SK-N-SH treated with all-trans-retinoic acid at 6 μM for 48 hours (cell line): ENCODE data around the gene KIF26A.

Source experiments
- ATAC-seq: fragments of 200-7000 bp; cut with Tn5 transposase; 3 replicates; pipeline ENCODE4 v1.9.1; 2020; ENCODE audit warnings: mild to moderate bottlenecking, moderate library complexity
- ARNTL ChIP-seq: fragments of 450-650 bp; formaldehyde crosslinking; IDR thresholded peaks from 2 replicates; pipeline ENCODE4 v1.5.0; 2020; ENCODE audit warnings: low read depth, mild to moderate bottlenecking, moderate library complexity, borderline replicate concordance
- BACH2 ChIP-seq: fragments of 250-450 bp; sonication (Bioruptor Pico); IDR thresholded peaks from 2 replicates; pipeline ENCODE4 v1.9.0; 2021; ENCODE audit warnings: mild to moderate bottlenecking, borderline replicate concordance
- CSDC2 ChIP-seq: fragments of 250-450 bp; sonication (Bioruptor Pico); IDR thresholded peaks from 2 replicates; pipeline ENCODE4 v1.5.0; 2020; ENCODE audit warnings: mild to moderate bottlenecking, moderate library complexity
- ESRRG ChIP-seq: fragments of 250-450 bp; sonication (Bioruptor Pico); IDR thresholded peaks from 2 replicates; pipeline ENCODE4 v1.6.1; 2021; ENCODE audit warnings: mild to moderate bottlenecking
- ISL1 ChIP-seq: fragments of 250-450 bp; sonication (Bioruptor Pico); IDR thresholded peaks from 2 replicates; pipeline ENCODE4 v2.1.2; 2022; ENCODE audit warnings: mild to moderate bottlenecking, moderate library complexity
- OSR1 ChIP-seq: fragments of 250-450 bp; sonication (Bioruptor Pico); IDR thresholded peaks from 2 replicates; pipeline ENCODE4 v1.8.0; 2022; ENCODE audit warnings: moderate library complexity, mild to moderate bottlenecking, inconsistent platforms
- RARB ChIP-seq: fragments of 250-450 bp; sonication (Bioruptor Pico); IDR thresholded peaks from 2 replicates; pipeline ENCODE4 v1.8.0; 2021; ENCODE audit warnings: mild to moderate bottlenecking, moderate library complexity
- TCF4 ChIP-seq: fragments of 250-450 bp; sonication (Bioruptor Pico); IDR thresholded peaks from 2 replicates; pipeline ENCODE4 v1.8.0; 2021; ENCODE audit warnings: mild to moderate bottlenecking, moderate library complexity, borderline replicate concordance
- TOX ChIP-seq: fragments of 250-450 bp; sonication (Bioruptor Pico); IDR thresholded peaks from 2 replicates; pipeline ENCODE4 v1.8.0; 2021; ENCODE audit warnings: mild to moderate bottlenecking, moderate library complexity, borderline replicate concordance
- ZC3H10 ChIP-seq: fragments of 250-450 bp; sonication (Bioruptor Pico); IDR thresholded peaks from 2 replicates; pipeline ENCODE4 v1.5.1; 2021; ENCODE audit warnings: mild to moderate bottlenecking, moderate library complexity
- ZFP3 ChIP-seq: fragments of 250-450 bp; sonication (Bioruptor Pico); IDR thresholded peaks from 2 replicates; pipeline ENCODE4 v1.5.0; 2020; ENCODE audit warnings: mild to moderate bottlenecking, moderate library complexity
- ZFP30 ChIP-seq: fragments of 450-650 bp; formaldehyde crosslinking; IDR thresholded peaks from 2 replicates; pipeline ENCODE4 v1.5.0; 2022; ENCODE audit warnings: mild to moderate bottlenecking, moderate library complexity
- ZNF565 ChIP-seq: fragments of 450-650 bp; formaldehyde crosslinking; conservative IDR thresholded peaks from 2 replicates; pipeline ENCODE4 v1.5.0; 2020; ENCODE audit warnings: low read depth, mild to moderate bottlenecking, moderate library complexity
- ZNF8 ChIP-seq: fragments of 450-650 bp; formaldehyde crosslinking; IDR thresholded peaks from 2 replicates; pipeline ENCODE4 v1.5.0; 2020; ENCODE audit warnings: mild to moderate bottlenecking, moderate library complexity
- TF ChIP-seq, protein P1 (sequence below): fragments of 250-450 bp; sonication (Bioruptor Pico); IDR thresholded peaks from 2 replicates; pipeline ENCODE4 v1.5.1; 2021; ENCODE audit warnings: mild to moderate bottlenecking, moderate library complexity
- TF ChIP-seq, protein P2 (sequence below): fragments of 250-450 bp; sonication (Bioruptor Pico); IDR thresholded peaks from 2 replicates; pipeline ENCODE4 v1.8.0; 2020; ENCODE audit warnings: mild to moderate bottlenecking, moderate library complexity, borderline replicate concordance
- TF ChIP-seq, protein P3 (sequence below): fragments of 250-450 bp; sonication (Bioruptor Pico); IDR thresholded peaks from 2 replicates; pipeline ENCODE4 v1.5.1; 2020; ENCODE audit warnings: low read depth, mild to moderate bottlenecking, moderate library complexity
- TF ChIP-seq, protein P4 (sequence below): fragments of 250-450 bp; sonication (Bioruptor Pico); IDR thresholded peaks from 2 replicates; pipeline ENCODE4 v1.8.0; 2021; ENCODE audit warnings: low read depth, mild to moderate bottlenecking, moderate library complexity, borderline replicate concordance
- TF ChIP-seq, protein P5 (sequence below): fragments of 250-450 bp; sonication (Bioruptor Pico); IDR thresholded peaks from 2 replicates; pipeline ENCODE4 v1.5.0; 2020; ENCODE audit warnings: mild to moderate bottlenecking, moderate library complexity

KIF26A gene

DNA sequence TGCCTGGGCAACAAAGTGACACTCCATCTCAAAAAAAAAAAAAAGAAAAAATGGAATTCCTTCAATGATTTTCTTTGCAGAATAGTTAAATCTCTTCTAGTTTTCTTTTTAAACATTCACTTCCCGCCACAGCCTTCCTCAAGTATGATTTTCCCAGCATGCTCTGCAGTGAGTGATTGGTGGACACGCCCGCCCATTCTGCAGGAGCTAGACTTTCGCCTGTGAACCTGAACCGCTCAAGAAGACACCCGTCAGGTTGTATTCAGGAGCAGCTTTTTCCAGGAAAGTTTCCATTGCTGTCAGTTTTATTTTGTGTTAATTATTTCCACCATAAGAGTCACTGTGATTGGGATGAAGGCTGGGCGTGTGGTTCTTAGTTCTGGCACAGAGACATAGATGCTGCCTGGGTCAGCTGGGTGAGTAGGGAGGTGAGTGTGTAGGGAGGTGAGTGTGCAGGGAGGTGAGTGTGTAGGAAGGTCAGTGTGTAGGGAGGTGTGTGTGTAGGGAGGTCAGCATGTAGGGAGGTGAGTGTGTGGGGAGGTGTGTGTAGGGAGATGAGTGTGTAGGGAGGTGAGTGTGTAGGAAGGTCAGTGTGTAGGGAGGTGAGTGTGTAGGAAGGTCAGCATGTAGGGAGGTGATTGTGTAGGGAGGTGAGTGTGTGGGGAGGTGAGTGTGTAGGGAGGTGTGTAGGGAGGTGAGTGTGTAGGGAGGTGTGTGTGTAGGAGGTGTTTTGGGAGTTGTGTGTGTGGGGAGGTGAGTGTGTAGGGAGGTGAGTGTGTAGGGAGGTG, 76.2 kb downstream of the KIF26A start:
- ATAC-seq = no peak
- TF ChIP-seq ZC3H10 (CRISPR knock-in tag) (no peak), TCF4 (CRISPR knock-in tag) (no peak), OSR1 (no peak), CSDC2 (CRISPR knock-in tag) (no peak), ZNF565 (no peak), ZNF8 (no peak), TOX (CRISPR knock-in tag) (no peak), ISL1 (CRISPR knock-in tag) (no peak), RARB (CRISPR knock-in tag) (no peak), ZFP3 (CRISPR knock-in tag) (no peak), ESRRG (CRISPR knock-in tag) (no peak), ARNTL (no peak), BACH2 (no peak), ZFP30 (CRISPR knock-in tag) (no peak)
- TF ChIP-seq, protein P1, sequence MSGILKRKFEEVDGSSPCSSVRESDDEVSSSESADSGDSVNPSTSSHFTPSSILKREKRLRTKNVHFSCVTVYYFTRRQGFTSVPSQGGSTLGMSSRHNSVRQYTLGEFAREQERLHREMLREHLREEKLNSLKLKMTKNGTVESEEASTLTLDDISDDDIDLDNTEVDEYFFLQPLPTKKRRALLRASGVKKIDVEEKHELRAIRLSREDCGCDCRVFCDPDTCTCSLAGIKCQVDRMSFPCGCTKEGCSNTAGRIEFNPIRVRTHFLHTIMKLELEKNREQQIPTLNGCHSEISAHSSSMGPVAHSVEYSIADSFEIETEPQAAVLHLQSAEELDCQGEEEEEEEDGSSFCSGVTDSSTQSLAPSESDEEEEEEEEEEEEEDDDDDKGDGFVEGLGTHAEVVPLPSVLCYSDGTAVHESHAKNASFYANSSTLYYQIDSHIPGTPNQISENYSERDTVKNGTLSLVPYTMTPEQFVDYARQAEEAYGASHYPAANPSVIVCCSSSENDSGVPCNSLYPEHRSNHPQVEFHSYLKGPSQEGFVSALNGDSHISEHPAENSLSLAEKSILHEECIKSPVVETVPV (CRISPR knock-in tag) = no peak
- TF ChIP-seq, protein P2, sequence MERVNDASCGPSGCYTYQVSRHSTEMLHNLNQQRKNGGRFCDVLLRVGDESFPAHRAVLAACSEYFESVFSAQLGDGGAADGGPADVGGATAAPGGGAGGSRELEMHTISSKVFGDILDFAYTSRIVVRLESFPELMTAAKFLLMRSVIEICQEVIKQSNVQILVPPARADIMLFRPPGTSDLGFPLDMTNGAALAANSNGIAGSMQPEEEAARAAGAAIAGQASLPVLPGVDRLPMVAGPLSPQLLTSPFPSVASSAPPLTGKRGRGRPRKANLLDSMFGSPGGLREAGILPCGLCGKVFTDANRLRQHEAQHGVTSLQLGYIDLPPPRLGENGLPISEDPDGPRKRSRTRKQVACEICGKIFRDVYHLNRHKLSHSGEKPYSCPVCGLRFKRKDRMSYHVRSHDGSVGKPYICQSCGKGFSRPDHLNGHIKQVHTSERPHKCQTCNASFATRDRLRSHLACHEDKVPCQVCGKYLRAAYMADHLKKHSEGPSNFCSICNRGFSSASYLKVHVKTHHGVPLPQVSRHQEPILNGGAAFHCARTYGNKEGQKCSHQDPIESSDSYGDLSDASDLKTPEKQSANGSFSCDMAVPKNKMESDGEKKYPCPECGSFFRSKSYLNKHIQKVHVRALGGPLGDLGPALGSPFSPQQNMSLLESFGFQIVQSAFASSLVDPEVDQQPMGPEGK (CRISPR knock-in tag) = no peak
- TF ChIP-seq, protein P3, sequence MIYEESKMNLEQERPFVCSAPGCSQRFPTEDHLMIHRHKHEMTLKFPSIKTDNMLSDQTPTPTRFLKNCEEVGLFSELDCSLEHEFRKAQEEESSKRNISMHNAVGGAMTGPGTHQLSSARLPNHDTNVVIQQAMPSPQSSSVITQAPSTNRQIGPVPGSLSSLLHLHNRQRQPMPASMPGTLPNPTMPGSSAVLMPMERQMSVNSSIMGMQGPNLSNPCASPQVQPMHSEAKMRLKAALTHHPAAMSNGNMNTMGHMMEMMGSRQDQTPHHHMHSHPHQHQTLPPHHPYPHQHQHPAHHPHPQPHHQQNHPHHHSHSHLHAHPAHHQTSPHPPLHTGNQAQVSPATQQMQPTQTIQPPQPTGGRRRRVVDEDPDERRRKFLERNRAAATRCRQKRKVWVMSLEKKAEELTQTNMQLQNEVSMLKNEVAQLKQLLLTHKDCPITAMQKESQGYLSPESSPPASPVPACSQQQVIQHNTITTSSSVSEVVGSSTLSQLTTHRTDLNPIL = no peak
- TF ChIP-seq, protein P4, sequence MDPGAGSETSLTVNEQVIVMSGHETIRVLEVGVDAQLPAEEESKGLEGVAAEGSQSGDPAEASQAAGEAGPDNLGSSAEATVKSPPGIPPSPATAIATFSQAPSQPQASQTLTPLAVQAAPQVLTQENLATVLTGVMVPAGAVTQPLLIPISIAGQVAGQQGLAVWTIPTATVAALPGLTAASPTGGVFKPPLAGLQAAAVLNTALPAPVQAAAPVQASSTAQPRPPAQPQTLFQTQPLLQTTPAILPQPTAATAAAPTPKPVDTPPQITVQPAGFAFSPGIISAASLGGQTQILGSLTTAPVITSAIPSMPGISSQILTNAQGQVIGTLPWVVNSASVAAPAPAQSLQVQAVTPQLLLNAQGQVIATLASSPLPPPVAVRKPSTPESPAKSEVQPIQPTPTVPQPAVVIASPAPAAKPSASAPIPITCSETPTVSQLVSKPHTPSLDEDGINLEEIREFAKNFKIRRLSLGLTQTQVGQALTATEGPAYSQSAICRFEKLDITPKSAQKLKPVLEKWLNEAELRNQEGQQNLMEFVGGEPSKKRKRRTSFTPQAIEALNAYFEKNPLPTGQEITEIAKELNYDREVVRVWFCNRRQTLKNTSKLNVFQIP (CRISPR knock-in tag) = no peak
- TF ChIP-seq, protein P5, sequence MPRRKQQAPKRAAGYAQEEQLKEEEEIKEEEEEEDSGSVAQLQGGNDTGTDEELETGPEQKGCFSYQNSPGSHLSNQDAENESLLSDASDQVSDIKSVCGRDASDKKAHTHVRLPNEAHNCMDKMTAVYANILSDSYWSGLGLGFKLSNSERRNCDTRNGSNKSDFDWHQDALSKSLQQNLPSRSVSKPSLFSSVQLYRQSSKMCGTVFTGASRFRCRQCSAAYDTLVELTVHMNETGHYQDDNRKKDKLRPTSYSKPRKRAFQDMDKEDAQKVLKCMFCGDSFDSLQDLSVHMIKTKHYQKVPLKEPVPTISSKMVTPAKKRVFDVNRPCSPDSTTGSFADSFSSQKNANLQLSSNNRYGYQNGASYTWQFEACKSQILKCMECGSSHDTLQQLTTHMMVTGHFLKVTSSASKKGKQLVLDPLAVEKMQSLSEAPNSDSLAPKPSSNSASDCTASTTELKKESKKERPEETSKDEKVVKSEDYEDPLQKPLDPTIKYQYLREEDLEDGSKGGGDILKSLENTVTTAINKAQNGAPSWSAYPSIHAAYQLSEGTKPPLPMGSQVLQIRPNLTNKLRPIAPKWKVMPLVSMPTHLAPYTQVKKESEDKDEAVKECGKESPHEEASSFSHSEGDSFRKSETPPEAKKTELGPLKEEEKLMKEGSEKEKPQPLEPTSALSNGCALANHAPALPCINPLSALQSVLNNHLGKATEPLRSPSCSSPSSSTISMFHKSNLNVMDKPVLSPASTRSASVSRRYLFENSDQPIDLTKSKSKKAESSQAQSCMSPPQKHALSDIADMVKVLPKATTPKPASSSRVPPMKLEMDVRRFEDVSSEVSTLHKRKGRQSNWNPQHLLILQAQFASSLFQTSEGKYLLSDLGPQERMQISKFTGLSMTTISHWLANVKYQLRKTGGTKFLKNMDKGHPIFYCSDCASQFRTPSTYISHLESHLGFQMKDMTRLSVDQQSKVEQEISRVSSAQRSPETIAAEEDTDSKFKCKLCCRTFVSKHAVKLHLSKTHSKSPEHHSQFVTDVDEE (CRISPR knock-in tag) = no peak

DNA sequence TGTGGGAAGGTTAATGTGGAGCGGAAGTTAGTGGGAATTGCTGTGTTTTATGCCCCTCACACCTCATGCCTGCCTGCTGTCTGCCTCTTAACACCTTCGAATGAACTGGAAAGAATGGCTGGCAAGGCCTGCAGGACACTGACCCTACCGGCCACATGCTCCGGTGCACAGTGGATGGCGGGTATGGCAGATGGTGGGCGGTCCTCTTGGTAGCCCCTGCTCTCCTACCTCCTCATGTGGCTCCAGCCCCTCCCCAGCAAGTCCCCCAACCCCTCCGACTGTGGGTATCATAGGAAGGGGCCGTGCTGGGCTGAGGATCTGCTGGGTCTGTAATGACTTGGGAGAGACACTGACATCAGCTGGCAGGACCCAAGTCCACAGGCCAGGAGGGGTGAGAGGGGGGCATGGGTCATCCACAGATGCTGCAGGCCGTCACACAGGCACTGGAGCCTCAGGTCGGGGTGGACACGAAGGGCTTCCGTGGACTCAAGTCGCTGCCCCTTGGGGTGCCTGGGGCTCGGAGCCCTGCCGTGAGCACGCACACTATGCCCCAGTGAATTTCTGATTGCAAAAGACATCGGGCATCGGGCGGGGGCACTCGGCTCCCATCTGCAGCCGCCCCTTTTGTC, 77.4 kb downstream of the KIF26A start:
- ATAC-seq = no peak
- TF ChIP-seq, protein P2 (CRISPR knock-in tag) = no peak
- no peak for TF ChIP-seq OSR1
